GM12875 (cell line): ENCODE measurements around the gene COX14.

Source experiments
- H3K4me3 ChIP-seq: one replicate; pipeline ENCODE4 v1.5.1; 2011; ENCODE audit warnings: low read depth, low read length, control low read depth
- CTCF ChIP-seq: IDR thresholded peaks from 2 replicates; pipeline ENCODE4 v1.5.1; 2011; ENCODE audit warnings: low read depth, mild to moderate bottlenecking, control low read depth, inconsistent platforms, low read length, moderate library complexity, borderline replicate concordance; ENCODE audit not compliant: insufficient read depth

COX14 gene

GRCh38 chr12:50084775-50085614 lies 27.0 kb upstream of the COX14 start, which contains the start of gene SMARCD1:
Gene SMARCD1, plus strand, starts transcription at chr12:50085342. Its CDS starts 28 bp downstream, at chr12:50085370.
- H3K4me3 ChIP-seq = peak within 1 kb of the TSS; percentile 83
- peak; percentile 73 for TF ChIP-seq CTCF

- no peak for TF ChIP-seq CTCF
- H3K4me3 ChIP-seq = peak overlapping the region; percentile 83
Measured at GRCh38 chr12:50085615-50086072, 26.4 kb upstream of the COX14 start.

- no peak for TF ChIP-seq CTCF
- peak overlapping the region; percentile 83 for H3K4me3 ChIP-seq
Measured at GRCh38 chr12:50086148-50086547, 25.9 kb upstream of the COX14 start.

- no peak for TF ChIP-seq CTCF
- no peak overlapping the region for H3K4me3 ChIP-seq
Measured at GRCh38 chr12:50087151-50087550, 24.9 kb upstream of the COX14 start.

- no peak for TF ChIP-seq CTCF
- no peak overlapping the region for H3K4me3 ChIP-seq
Measured at GRCh38 chr12:50087995-50088394, 24.0 kb upstream of the COX14 start.

GRCh38 chr12:50088577-50089335 lies 23.3 kb upstream of the COX14 start:
- peak; percentile 86 for TF ChIP-seq CTCF

More at GRCh38 chr12:50088577-50089335, 23.3 kb upstream of the COX14 start:
- no peak overlapping the region for H3K4me3 ChIP-seq
